HG03039 (cell line): ENCODE results near the gene OR4B1.

Experiments
- ATAC-seq: cut with Tn5 transposase; IDR thresholded peaks from one replicate; pipeline ENCODE4 v1.9.1; 2021; ENCODE audit warnings: mild to moderate bottlenecking, moderate library complexity; ENCODE audit not compliant: unreplicated experiment

The OR4B1 gene

GRCh38 chr11:48248902-48249301 lies 32.3 kb downstream of the OR4B1 start:
- no peak for ATAC-seq

- ATAC-seq, result no peak
These were observed 45.0 kb downstream of the OR4B1 start for GRCh38 chr11:48261600-48261999.

- no peak for ATAC-seq
These were observed 46.9 kb downstream of the OR4B1 start, which contains the start of gene OR4X1 for GRCh38 chr11:48263423-48263911. TSS of gene OR4X1 (plus strand) at chr11:48263861. CDS start at chr11:48263861, 0 bp downstream.
